Endodermal cell (in vitro differentiated cells): ENCODE measurements around the gene CYLD. TPM values are rescaled to one million over a fixed set of nuclear protein-coding genes. Genes with fewer than 3 reads are reported as not detected.

Source experiments
- DNase-seq: peaks from one replicate; pipeline ENCODE4 v3.0.0-alpha.2; 2017
- H3K27ac ChIP-seq: 2 replicates; pipeline ENCODE4 v1.5.1; 2013; ENCODE audit warnings: mild to moderate bottlenecking, low read depth, low read length, moderate library complexity
- H3K27me3 ChIP-seq: 2 replicates; pipeline ENCODE4 v1.6.1; 2013; ENCODE audit warnings: mild to moderate bottlenecking, low read length, moderate library complexity; ENCODE audit not compliant: insufficient read depth, control insufficient read depth, poor library complexity, severe bottlenecking
- H3K36me3 ChIP-seq: 2 replicates; pipeline ENCODE4 v1.7.0; 2013; ENCODE audit warnings: mild to moderate bottlenecking, low read length, moderate library complexity; ENCODE audit not compliant: control insufficient read depth, insufficient read depth
- H3K4me1 ChIP-seq: one replicate; pipeline ENCODE4 v1.7.0; 2013; ENCODE audit warnings: low read length; ENCODE audit not compliant: control insufficient read depth, insufficient read depth
- H3K4me3 ChIP-seq: 2 replicates; pipeline ENCODE4 v1.5.1; 2013; ENCODE audit warnings: mild to moderate bottlenecking, low read length, moderate library complexity
- H3K9ac ChIP-seq: 2 replicates; pipeline ENCODE4 v1.6.1; 2013; ENCODE audit warnings: mild to moderate bottlenecking, low read length, moderate library complexity; ENCODE audit not compliant: poor library complexity, severe bottlenecking; ENCODE audit errors: extremely low read depth
- H3K9me3 ChIP-seq: 2 replicates; pipeline ENCODE4 v1.6.1; 2013; ENCODE audit warnings: mild to moderate bottlenecking, low read length, moderate library complexity; ENCODE audit not compliant: control insufficient read depth
- H3K27ac Mint-ChIP-seq: 2 replicates; pipeline ENCODE4 v1.8.0; 2020; ENCODE audit warnings: mixed read lengths
- H3K27me3 Mint-ChIP-seq: 2 replicates; pipeline ENCODE4 v1.8.0; 2021; ENCODE audit warnings: mild to moderate bottlenecking, mixed read lengths; ENCODE audit not compliant: insufficient read depth
- H3K36me3 Mint-ChIP-seq: 2 replicates; pipeline ENCODE4 v1.8.0; 2020; ENCODE audit warnings: low read depth, mixed read lengths
- H3K4me1 Mint-ChIP-seq: 2 replicates; pipeline ENCODE4 v1.8.0; 2020; ENCODE audit warnings: mixed read lengths
- H3K4me3 Mint-ChIP-seq: 2 replicates; pipeline ENCODE4 v1.8.0; 2020; ENCODE audit warnings: mild to moderate bottlenecking, moderate library complexity, mixed read lengths
- H3K9me3 Mint-ChIP-seq: 2 replicates; pipeline ENCODE4 v1.8.0; 2020; ENCODE audit warnings: mild to moderate bottlenecking, mixed read lengths
- CTCF ChIP-seq: fragments of 200-600 bp; sonication (generic); conservative IDR thresholded peaks from 2 replicates; pipeline ENCODE4 v1.5.0; 2021; ENCODE audit warnings: antibody characterized with exemption, mild to moderate bottlenecking
- WGBS, 2 experiments: methylation state at CpG; one replicate each; pipeline versions ENCODE4 v1.1.5 to v1.1.7; 2013; ENCODE audit warnings: missing lambda C conversion rate in 2 of 2, mixed read lengths in 1 of 2; ENCODE audit not compliant: insufficient coverage in 1 of 2, insufficient read length in 1 of 2; 5-methylcytosine and 5-hydroxymethylcytosine counted together
- total RNA-seq, 2 donors: library from RNA; stranded (reverse); fragmentation: NEBNext Ultra II Directional in 1 of 2; extraction: Animal tissue kit (Norgen Biotek cat#: 25700) in 1 of 2; gene quantifications; 2 replicates in 1 of 2; 3 replicates in 1 of 2; pipeline ENCODE4 v1.2.1, GENCODE V29; 2021

The CYLD gene
- total RNA-seq, 2 donors from 2014 or later, result 12.7 TPM

- no peaks in the 10 kb centered on the region for H3K9me3 ChIP-seq
- H3K36me3 ChIP-seq, result no peaks in the 10 kb centered on the region
- 91 to 98% methylated on average over 6 to 7 of the region's 7 CpGs for WGBS, 2 experiments
- peak; percentile 12 for DNase-seq
- H3K4me3 ChIP-seq, result no peak overlapping the region
- H3K27me3 ChIP-seq, result peaks cover 29% of the 10 kb centered on the region
- H3K4me1 ChIP-seq, result no peaks in the 10 kb centered on the region
- no peak overlapping the region for H3K27ac ChIP-seq
- Mint-ChIP-seq H3K4me3 (no peak overlapping the region), H3K27me3 (peaks cover 29% of the 10 kb centered on the region), H3K4me1 (no peaks in the 10 kb centered on the region), H3K36me3 (no peaks in the 10 kb centered on the region), H3K9me3 (no peaks in the 10 kb centered on the region), H3K27ac (no peak overlapping the region)
- no peak overlapping the region for H3K9ac ChIP-seq
- no peak for TF ChIP-seq CTCF
These were observed 6.2 kb upstream of the CYLD start for GRCh38 chr16:50735629-50736122.

GRCh38 chr16:50736448-50736847, 5.4 kb upstream of the CYLD start:
- H3K4me1 ChIP-seq, result no peaks in the 10 kb centered on the region
- Mint-ChIP-seq H3K4me3 (no peak overlapping the region), H3K9me3 (no peaks in the 10 kb centered on the region), H3K27me3 (peaks cover 29% of the 10 kb centered on the region), H3K4me1 (no peaks in the 10 kb centered on the region), H3K36me3 (no peaks in the 10 kb centered on the region), H3K27ac (no peak overlapping the region)
- no peak for DNase-seq
- H3K4me3 ChIP-seq, result no peak overlapping the region
- H3K36me3 ChIP-seq, result no peaks in the 10 kb centered on the region
- TF ChIP-seq CTCF, result no peak
- no peak overlapping the region for H3K9ac ChIP-seq
- peaks cover 31% of the 10 kb centered on the region for H3K27me3 ChIP-seq
- no peaks in the 10 kb centered on the region for H3K9me3 ChIP-seq
- WGBS, 2 experiments, result 86 to 89% methylated on average over 9 of the region's 9 CpGs
- no peak overlapping the region for H3K27ac ChIP-seq

GRCh38 chr16:50737420-50737959, 4.4 kb upstream of the CYLD start:
- 84% methylated on average over 1 of the region's 1 CpG; no CpG with 5 or more reads in 1 of the 2 experiments for WGBS, 2 experiments
- no peak overlapping the region for H3K4me3 Mint-ChIP-seq

More at GRCh38 chr16:50737420-50737959, 4.4 kb upstream of the CYLD start:
- Mint-ChIP-seq H3K27me3 (peaks cover 29% of the 10 kb centered on the region), H3K27ac (no peak overlapping the region), H3K36me3 (no peaks in the 10 kb centered on the region), H3K9me3 (no peaks in the 10 kb centered on the region), H3K4me1 (no peaks in the 10 kb centered on the region)
- Histone ChIP-seq H3K27ac (no peak overlapping the region), H3K36me3 (no peaks in the 10 kb centered on the region), H3K27me3 (peaks cover 31% of the 10 kb centered on the region), H3K9ac (no peak overlapping the region), H3K4me3 (no peak overlapping the region), H3K9me3 (no peaks in the 10 kb centered on the region), H3K4me1 (no peaks in the 10 kb centered on the region)
- TF ChIP-seq CTCF, result no peak
- no peak for DNase-seq
